Hepatic stellate cell (primary cell): ENCODE data around the gene PGF.
A peak's percentile ranks its signal among the peaks of the same experiment; 100 is the strongest.
"Not testable (repeated sequence)": the region's sequence is repeated elsewhere in the genome, so short reads cannot be mapped to it uniquely, and the experiment has no call there.

Experiments used
- DNase-seq: peaks from one replicate; pipeline ENCODE4 v3.0.0; 2011; ENCODE audit warnings: low spot score

The PGF gene

GRCh38 chr14:74955229-74956026, at the start of gene PGF:
PGF (minus strand) TSS chr14:74955597; CDS start chr14:74955242, 355 bp downstream.
- DNase-seq, result peak; percentile 63

- no peak for DNase-seq
Observed at GRCh38 chr14:75003250-75004027, 48.0 kb upstream of the PGF start.

- DNase-seq, result peak; percentile 96
Observed at GRCh38 chr14:75002392-75003249, 47.2 kb upstream of the PGF start, which contains the start of gene EIF2B2. EIF2B2 (plus strand) TSS chr14:75002921; CDS start chr14:75002991, 70 bp downstream.

GRCh38 chr14:75001899-75002298, 46.5 kb upstream of the PGF start:
- no peak for DNase-seq

- DNase-seq, result no peak
Observed at GRCh38 chr14:75001261-75001660, 45.9 kb upstream of the PGF start.

GRCh38 chr14:74995781-74996180, 40.4 kb upstream of the PGF start:
- DNase-seq, result not testable (repeated sequence)

- DNase-seq, result not testable (repeated sequence)
Observed at GRCh38 chr14:74994182-74994581, 38.8 kb upstream of the PGF start.

- DNase-seq, result no peak
Observed at GRCh38 chr14:74988993-74989392, 33.6 kb upstream of the PGF start.

- peak; percentile 61 for DNase-seq
Observed at GRCh38 chr14:74988131-74988530, 32.7 kb upstream of the PGF start.

- no peak for DNase-seq
Observed at GRCh38 chr14:74985806-74986205, 30.4 kb upstream of the PGF start.

GRCh38 chr14:74985028-74985310, 29.6 kb upstream of the PGF start:
- no peak for DNase-seq

- no peak for DNase-seq
Observed at GRCh38 chr14:74984236-74985027, 29.0 kb upstream of the PGF start.

GRCh38 chr14:74983343-74983742, 27.9 kb upstream of the PGF start:
- DNase-seq, result no peak

GRCh38 chr14:74982661-74983060, 27.3 kb upstream of the PGF start:
- DNase-seq, result no peak

- no peak for DNase-seq
Observed at GRCh38 chr14:74981833-74982232, 26.4 kb upstream of the PGF start.

GRCh38 chr14:74981462-74981782, 26.0 kb upstream of the PGF start:
- DNase-seq, result no peak

GRCh38 chr14:74980731-74981461, 25.5 kb upstream of the PGF start:
- DNase-seq, result no peak

- DNase-seq, result no peak
Observed at GRCh38 chr14:74980398-74980730, 25.0 kb upstream of the PGF start.

GRCh38 chr14:74979442-74980397, 24.3 kb upstream of the PGF start:
- no peak for DNase-seq

- DNase-seq, result no peak
Observed at GRCh38 chr14:74979029-74979428, 23.6 kb upstream of the PGF start.
